GM21619 (cell line): Measurements from ENCODE around the gene FLAD1.

Source experiments
- ATAC-seq: cut with Tn5 transposase; IDR thresholded peaks from one replicate; pipeline ENCODE4 v1.9.1; 2021; ENCODE audit not compliant: unreplicated experiment

The FLAD1 gene

DNA sequence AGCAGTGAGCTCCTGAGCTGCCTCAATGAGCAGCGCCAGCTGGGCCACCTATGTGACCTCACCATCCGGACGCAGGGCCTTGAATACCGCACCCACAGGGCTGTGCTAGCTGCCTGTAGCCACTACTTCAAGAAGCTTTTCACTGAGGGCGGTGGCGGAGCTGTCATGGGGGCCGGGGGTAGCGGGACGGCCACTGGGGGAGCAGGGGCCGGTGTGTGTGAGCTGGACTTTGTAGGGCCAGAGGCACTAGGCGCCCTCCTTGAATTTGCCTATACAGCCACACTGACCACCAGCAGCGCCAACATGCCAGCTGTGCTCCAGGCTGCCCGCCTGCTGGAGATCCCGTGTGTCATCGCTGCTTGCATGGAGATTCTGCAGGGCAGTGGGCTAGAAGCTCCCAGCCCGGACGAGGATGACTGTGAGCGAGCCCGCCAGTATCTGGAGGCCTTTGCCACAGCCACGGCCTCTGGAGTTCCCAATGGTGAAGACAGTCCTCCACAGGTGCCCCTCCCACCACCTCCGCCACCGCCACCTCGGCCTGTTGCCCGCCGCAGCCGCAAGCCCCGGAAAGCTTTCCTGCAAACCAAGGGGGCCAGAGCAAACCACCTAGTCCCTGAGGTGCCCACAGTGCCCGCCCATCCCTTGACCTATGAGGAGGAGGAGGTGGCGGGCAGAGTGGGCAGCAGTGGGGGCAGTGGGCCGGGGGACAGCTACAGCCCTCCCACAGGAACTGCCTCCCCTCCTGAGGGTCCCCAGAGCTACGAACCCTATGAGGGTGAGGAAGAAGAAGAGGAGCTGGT is 31.8 kb downstream of the FLAD1 start:
- no peak for ATAC-seq

DNA sequence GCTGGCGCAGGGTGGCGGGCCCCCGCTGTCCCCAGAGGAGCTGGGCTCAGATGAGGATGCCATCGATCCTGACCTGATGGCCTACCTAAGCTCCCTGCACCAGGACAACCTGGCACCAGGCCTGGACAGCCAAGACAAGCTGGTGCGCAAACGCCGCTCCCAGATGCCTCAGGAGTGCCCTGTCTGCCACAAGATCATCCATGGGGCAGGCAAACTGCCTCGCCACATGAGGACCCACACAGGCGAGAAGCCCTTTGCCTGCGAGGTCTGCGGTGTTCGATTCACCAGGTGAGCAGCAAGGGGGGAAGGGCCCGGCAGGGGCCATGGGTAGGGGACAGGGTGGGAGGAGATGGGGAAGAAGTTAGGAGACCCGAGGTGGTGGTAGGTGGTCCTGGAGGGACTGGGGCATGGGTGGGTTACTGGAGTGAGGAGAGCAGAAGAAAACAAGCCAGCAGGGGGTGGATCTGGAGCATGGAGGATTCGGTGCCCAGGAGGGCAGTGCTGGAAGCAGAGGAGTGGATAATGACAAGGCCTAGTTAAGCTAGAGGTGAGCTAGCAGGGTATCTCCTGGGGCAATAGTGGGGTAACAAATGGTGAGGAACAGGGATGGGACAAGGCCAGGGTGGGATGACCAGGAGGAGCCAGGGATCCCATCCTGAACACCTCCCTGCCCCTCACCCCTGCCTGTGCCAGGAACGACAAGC is 32.5 kb downstream of the FLAD1 start:
- no peak for ATAC-seq

DNA sequence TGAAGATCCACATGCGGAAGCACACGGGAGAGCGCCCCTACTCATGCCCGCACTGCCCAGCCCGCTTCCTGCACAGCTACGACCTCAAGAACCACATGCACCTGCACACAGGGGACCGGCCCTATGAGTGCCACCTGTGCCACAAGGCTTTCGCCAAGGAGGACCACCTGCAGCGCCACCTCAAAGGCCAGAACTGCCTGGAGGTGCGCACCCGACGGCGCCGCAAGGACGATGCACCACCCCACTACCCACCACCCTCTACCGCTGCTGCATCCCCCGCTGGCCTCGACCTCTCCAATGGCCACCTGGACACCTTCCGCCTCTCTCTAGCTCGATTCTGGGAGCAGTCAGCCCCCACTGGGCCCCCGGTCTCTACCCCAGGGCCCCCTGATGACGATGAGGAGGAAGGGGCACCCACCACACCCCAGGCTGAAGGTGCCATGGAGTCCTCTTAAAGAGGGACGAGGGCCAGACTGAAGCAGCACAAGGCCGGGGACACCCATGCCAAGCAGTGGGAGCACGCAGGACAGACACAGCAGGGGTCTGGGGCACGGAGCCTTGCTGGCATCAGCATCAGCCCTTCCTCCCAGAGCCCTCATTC is 33.2 kb downstream of the FLAD1 start:
- ATAC-seq, result no peak

- ATAC-seq, result peak; percentile 74
Measured at GRCh38 chr1:155017041-155017945, 34.1 kb downstream of the FLAD1 start.

- ATAC-seq, result no peak
Measured at GRCh38 chr1:155017946-155018316, 34.8 kb downstream of the FLAD1 start.

DNA sequence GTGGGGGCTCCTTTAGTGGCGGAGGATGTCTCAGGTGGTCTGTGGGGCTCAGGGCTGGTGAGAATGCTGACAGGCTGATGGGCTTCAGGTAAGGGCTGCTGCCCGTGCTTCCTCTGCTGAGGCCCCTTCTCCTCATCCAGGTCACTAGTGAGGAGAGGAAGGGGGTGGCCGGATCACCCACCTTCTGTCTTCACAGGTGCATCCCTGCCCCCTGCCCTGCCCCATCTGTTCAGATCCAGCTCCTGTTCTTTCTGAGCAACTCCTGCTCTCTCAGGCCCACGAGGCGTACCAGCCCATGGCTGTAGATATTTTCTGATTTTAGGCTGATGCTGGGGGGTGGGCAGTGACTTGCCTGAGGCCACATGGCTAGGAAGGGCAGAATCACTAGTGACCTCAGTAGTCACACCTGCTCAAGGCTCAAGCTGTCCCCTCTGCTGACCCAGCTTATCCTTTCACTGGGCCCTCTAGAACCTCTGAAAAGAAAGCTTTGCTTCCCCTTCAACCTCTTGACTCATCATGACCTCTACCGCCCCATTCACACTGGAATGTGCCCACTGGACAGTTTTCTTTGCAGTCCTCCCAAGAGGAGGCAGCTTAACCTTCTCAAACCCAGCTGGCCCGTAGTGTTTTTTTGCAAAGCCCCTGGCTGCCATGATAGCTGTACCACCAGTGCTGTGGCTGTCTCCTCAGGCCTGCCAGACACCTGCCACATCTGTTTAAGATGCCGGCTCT is 35.6 kb downstream of the FLAD1 start:
- no peak for ATAC-seq

- ATAC-seq, result no peak
Measured at GRCh38 chr1:155019377-155020245, 36.5 kb downstream of the FLAD1 start.

- ATAC-seq, result no peak
Measured at GRCh38 chr1:155022136-155022926, 39.2 kb downstream of the FLAD1 start.

GRCh38 chr1:155022927-155023236 is 39.7 kb downstream of the FLAD1 start:
- no peak for ATAC-seq

DNA sequence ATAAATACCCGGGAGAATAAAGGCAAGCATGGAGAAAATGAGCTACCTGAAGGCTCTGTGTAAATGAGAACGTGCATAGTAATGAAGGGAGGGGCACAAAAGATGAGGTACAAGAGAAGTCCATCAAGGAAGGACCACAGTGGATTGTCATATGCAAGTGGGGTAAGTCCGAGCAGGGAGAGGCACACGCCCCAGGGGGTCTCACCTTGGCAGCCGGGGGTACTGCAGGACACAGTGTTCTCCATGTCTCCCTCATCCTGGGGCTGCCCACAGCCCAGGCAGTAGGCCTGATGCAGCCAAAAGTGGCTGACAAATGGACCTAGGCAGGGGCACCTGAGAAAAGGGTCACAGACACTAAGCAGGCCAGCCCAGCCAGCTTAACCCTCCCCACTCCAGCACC is 40.5 kb downstream of the FLAD1 start:
- ATAC-seq, result no peak

DNA sequence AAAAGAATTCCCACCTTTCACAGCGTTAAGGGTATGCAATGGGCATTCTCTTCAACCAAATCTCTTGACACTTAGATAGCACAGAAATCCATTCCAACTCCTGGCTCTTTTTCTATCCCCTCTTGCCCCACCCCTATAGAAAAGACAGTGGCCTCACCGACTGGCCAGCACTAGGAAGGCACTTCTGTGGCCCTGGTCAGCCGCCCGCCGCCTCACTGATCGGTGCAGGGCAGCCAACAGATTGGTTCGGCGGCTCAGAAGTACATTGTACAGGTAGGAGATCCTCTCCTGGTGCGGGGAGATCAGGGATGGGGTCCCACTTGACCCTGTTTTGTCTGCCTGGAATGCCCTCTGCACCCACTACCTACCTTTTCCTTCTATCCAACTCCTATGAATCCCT is 41.2 kb downstream of the FLAD1 start:
- no peak for ATAC-seq

DNA sequence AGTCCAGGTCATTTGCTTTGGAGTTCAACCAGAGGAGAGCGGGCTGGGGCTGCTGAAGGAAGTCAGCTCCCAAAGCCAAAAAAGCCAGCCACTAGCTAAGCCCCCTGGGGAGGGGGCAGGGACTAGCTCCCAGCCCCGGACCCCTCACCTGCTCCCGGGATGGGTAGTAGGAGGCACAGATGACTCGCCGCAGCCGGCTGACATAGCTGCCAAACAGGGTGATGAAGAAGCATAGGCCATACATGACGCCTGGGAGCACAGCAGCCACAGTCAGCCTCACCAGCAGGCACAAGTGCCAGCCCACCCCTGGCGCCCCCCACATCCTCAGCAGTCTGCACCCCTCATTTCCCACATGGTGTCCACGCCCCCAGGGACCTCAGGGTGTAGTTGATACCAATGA is 43.0 kb downstream of the FLAD1 start:
- ATAC-seq, result no peak

DNA sequence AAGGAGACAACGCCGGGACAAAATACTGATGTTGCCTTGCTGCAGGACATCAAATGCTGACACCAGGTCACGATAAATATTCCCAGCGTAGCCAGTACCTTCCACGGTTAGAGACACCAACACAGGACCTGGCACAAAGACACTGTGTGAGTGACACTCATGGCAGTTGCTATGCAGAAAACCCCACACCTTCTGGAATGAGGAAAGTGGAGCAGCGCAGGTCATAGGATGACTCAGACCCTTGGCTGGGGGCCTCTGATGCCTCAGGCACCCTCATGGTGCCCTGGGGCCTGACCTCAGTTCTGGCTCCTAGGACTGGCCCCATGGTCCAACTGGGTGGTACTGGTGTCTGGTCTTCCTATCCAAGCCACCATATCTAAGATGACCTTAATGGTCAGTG is 43.4 kb downstream of the FLAD1 start:
- ATAC-seq, result no peak

GRCh38 chr1:155029513-155030242 is 46.5 kb downstream of the FLAD1 start:
- ATAC-seq, result no peak

- ATAC-seq, result no peak
Measured at GRCh38 chr1:155030243-155030795, 47.2 kb downstream of the FLAD1 start.

DNA sequence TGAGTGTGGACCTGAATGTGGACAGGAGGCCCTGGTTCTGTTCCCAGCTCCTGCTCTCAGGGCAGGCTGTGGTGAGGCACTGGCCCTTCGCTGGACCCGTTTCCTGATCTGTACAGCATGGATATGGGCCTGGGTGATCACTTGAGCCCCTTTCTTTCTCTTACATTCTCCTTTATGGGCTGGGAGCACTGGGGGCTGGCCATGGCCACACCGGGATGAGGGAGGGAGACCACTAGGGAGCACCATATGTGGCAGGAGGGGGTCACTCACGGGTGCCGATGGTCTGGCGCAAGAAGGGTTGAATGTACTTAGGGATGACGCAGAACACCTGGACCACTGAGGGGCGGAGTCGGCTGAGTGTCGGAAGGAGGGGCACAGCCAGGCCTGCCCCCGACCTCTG is 47.8 kb downstream of the FLAD1 start:
- ATAC-seq, result no peak

DNA sequence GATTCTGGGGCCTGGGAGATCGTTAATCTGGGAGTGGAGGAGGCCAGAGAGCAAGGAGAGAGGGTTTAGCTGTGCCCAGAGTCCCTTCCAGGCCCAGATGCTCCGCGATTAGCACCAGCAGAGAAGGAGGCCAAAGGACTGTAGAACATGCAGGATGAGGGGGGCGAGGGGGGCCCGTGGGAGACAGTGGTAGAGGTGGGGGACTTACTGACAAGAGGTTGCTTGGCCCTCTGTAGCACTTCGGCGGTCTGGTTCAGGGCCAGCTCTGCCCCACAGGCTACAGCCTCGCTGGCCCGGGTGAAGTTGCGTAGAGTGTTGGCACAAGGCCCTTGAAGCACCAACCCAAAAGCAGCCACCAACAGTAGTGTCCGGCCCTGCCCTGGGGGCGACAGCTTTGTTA is 49.7 kb downstream of the FLAD1 start:
- ATAC-seq, result no peak

DNA sequence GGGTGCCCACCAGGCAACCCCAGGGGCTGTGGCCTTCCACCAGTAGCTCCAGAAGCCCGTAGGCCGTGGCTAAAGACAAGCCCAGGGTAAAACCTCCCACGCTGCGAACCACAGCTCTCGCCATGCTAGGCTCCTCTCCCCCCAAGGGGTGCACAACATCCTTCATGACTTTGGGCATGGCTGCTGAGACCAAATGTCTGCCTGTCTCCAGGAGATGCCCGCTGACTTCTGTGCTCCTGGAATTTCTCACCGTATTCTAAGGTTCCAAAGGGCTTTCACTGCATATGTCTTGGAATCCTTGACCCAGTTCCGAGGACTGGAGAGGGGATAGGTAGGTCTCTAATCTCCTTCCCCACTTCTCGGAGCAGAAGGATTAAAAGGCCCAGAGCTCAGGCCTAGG is 50.4 kb downstream of the FLAD1 start, which contains the start of the genes DCST1 and DCST2:
Gene DCST1 (plus strand): TSS at position 301 of the 400 bp plus-strand sequence. CDS start 213 bp downstream, outside the sequence.
Gene DCST2 (minus strand): TSS at position 258 of the 400 bp plus-strand sequence. CDS start 80 bp downstream, at position 178.
- ATAC-seq, result no peak
